Activated naive CD4-positive, alpha-beta T cell treated with Interleukin-2 at 50 U/mL for 16 hours (primary cell): Measurements from ENCODE around the gene EYA4.

Source experiments
- DNase-seq: peaks from one replicate; pipeline ENCODE4 v3.0.0-alpha.2; 2020

The EYA4 gene

GRCh38 chr6:133467231-133467981 is 226.2 kb downstream of the EYA4 start:
- no peak for DNase-seq

- no peak for DNase-seq
Observed at GRCh38 chr6:133467982-133468380, 226.8 kb downstream of the EYA4 start.

GRCh38 chr6:133468591-133468990 is 227.4 kb downstream of the EYA4 start:
- no peak for DNase-seq

- no peak for DNase-seq
Observed at GRCh38 chr6:133474516-133474915, 233.4 kb downstream of the EYA4 start.

DNA sequence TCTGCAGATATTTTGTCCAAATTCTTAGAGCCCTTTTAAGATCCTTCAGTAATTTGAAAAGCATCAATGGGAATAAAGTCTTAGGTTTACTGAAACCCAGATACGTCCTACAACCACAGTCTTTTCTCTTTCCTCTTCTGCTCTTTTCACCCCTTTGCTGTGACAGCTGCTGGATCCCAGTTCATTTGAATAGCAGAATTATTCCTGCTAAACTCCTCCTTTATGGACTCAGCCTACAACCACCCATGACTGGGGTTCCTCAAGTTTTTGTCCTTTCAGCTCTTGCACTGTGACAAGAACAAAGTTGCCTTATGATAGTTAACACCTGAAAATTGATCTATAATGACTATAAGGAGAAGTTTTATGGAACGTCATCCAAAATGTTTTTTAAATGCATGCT is 237.5 kb downstream of the EYA4 start:
- no peak for DNase-seq

DNA sequence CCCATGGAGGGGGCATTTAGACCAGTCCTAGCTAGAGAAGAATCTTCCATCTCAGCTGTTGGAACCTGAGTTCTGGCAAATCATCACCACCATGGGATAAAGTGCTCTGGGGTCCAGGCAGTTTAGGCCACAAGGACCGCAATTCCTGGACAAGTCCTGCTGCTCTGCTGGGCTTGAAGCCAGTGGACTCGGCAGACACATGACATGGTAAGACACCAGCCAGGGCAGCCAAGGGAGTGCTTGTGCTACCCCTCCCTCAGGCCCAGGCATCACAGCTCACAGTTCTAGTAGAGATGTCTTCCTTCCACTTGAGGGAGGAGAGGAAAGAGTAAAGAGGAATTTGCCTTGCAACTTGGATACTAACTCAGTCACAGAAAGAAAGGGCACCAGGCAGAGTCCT is 246.0 kb downstream of the EYA4 start:
- no peak for DNase-seq

DNA sequence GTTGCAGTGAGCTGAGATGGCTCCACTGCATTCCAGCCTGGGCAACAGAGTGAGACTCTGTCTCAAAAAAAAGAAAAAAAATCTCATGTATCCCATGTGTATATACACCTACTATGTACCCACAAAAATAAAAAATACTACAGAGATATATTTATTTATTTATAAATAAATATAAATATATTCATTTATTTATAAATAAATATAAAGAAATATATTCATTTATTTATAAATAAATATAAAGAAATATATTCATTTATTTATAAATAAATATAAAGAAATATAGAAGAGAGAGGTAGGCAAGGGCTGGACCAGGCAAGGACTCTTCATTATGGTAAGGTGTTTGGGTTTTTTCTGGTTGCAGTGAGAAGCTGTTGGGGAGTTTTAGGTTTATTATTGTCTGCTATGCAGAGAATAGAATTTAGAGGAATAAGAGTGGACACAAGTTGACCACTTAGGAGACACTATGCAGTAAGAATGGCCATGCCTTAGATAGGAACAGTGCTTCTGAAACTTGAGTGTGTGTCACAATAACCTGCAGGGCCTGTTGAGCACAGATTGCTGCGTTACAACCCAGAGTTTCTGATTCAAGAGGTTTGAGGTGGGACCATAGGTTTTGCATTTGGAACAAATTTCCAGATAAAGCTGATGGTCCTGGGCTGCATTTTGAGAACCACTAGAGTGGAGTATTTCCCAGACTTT is 254.2 kb downstream of the EYA4 start:
- DNase-seq = no peak

- DNase-seq = no peak
Observed at GRCh38 chr6:133499662-133500061, 258.5 kb downstream of the EYA4 start.

DNA sequence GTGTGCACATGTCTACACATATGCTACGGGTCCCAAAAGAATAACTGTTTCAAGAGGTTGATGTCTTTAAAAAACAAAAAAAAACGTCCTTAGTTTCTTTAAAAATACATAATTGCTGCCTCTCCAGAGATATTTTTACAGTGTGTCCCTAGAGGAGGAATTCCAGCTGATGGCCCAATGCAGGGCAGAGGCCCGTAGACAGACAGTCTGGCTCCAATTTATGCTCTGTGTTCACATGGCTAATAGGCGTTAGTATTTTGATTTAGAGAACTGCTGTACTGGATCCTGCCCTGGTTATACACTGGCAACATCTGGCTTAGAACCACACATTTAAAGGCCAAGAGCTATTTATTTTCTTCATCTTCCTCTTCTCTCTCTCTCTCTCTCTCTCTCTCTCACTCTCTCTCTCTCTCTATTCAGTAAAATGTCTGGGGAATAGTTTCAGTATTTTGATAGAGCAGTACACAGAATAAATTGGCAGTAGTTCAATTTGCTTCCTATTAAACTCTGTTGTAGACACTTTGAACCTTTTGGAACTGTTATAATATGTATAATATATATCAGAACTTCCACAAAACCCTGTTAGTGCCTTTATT is 260.6 kb downstream of the EYA4 start:
- no peak for DNase-seq

- no peak for DNase-seq
Observed at GRCh38 chr6:133502441-133503335, 261.5 kb downstream of the EYA4 start.

- DNase-seq = no peak
Observed at GRCh38 chr6:133503336-133503729, 262.2 kb downstream of the EYA4 start.

DNA sequence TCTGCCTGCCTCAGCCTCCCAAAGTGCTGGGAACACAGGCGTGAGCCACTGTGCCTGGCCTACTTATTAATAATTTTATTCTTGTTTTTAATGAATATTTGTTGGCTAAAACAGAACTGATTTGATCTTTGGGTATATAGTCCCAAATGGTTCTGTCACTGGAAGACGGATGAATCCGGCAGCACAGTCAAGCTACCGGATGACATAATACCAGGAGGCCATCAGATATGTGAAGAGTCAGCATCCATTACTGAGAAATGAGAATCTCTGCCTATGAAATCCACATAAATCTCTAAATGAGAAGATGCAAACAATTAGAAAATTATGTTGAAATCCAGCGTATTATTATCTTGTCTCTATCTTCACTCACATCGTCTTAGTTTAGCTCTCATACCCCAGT is 263.0 kb downstream of the EYA4 start:
- DNase-seq = no peak

- no peak for DNase-seq
Observed at GRCh38 chr6:133504761-133505160, 263.6 kb downstream of the EYA4 start.

- DNase-seq = no peak
Observed at GRCh38 chr6:133505681-133506080, 264.5 kb downstream of the EYA4 start.

DNA sequence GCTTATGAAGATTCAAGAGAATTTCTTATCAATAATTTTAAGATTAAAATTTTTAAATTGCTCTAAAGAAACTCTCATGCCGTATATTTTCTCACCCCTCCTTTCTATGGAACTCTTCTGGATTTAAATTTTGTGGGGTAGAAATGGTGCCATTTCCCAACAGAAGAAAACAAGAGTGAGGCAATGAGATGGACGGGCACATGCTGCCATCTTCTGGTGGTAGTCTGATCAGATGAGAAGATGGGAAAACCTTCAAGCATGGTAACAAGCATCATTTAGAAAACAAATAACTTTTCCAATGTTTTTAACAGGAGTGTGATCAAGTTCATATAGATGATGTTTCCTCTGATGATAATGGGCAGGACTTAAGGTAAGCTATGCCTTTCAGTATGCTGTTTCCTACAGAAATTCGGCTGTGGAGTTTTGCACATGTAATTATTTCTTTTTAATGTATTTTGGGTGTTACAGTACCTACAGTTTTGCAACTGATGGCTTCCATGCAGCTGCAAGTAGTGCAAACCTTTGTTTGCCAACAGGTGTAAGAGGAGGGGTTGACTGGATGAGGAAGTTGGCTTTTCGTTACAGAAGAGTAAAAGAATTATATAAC is 271.4 kb downstream of the EYA4 start:
- peak; percentile 10 for DNase-seq

DNA sequence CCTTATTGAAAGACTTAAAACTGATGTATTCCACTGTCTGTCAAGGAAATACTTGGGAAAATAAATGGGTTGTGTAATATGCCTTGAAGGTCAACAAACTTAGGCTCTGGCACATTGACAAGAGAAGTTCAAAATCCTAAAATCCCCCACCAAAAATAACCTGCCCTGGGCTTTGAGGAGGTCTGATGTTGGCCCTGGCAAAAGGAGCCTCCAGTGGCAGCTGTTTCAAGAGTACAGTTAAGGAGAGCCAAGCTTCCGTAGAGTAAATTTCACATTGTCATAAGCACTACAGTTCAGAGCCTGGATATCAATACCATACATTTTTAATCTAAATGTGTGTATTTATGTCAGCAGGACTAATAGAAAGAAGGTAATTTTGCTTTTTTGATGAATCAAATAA is 282.7 kb downstream of the EYA4 start:
- DNase-seq = no peak

DNA sequence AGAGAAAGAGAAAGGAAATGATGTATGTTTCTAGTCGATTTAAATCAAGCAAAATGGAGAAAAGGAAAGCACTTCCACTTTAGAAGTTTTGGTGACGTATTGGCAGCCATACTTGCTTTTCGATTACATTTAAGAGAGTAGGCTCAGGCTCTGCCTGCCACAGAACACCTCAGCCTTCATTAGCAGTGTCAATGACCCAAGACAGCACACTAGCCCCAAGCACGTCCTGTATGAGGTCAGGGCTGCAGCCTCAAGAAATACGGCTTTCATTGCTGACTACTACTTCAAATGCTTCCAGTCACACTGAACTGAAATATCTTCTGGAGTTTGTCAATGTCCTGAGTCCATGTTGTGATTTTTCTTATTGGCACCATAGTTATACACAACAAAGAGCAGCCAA is 285.3 kb downstream of the EYA4 start:
- no peak for DNase-seq

GRCh38 chr6:133528566-133528965 is 287.4 kb downstream of the EYA4 start:
- no peak for DNase-seq

GRCh38 chr6:133532908-133533307 is 291.8 kb downstream of the EYA4 start:
- DNase-seq = no peak

DNA sequence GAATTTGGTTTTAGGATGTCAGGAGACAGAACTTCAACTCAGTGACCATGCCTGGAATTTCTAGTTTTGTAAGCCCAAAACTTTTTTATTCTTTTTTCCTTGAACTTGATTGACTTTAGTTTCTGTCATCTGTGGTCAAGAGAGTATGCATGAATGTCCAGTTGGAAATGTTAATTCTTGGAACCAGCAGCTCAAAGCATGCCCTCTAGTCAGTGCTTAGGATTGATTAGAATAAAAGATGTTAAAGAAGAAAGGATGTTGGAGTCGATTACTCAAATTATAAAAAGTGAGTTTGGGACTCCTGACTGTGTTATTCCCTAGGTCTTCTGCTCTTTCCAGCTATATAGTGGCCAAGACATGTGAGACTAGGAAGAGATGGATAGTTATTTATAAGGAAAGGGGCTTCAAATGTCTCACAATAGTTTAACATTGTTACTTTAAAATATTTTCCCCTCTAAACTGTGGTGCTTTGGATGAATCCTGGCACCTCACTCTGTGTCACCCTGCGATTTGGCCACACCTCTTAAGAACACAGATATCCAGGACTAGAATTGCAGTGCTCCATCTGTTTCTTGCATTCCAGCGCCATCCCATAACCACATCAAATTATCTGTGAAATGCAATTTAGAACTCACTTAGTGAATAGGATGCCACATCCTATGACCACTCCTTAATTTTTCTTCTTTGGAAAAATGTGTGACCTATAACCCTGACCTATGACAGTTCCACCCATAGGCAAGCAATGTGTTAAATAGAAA is 298.5 kb downstream of the EYA4 start:
- DNase-seq = no peak

GRCh38 chr6:133540361-133540760 is 299.2 kb downstream of the EYA4 start:
- no peak for DNase-seq

- DNase-seq = no peak
Observed at GRCh38 chr6:133541040-133541439, 299.9 kb downstream of the EYA4 start.
